GM23338 (cell line): ENCODE results near the gene BEST2. TPM values are rescaled to one million over a fixed set of nuclear protein-coding genes. Genes with fewer than 3 reads are reported as not detected.
A peak's percentile ranks its signal among the peaks of the same experiment; 100 is the strongest.

Source experiments
- ATAC-seq: fragments of 200-7000 bp; cut with Tn5 transposase; 3 replicates; pipeline ENCODE4 v1.9.1; 2020
- DNase-seq: peaks from one replicate; pipeline ENCODE4 v3.0.0-alpha.2; 2015; ENCODE audit warnings: low spot score
- H2AFZ ChIP-seq: fragments of 200-600 bp; sonication (generic); 2 replicates; pipeline ENCODE4 v1.8.0; 2016; ENCODE audit warnings: antibody characterized with exemption, mild to moderate bottlenecking, moderate library complexity
- H3F3A ChIP-seq: fragments of 200-600 bp; sonication (generic); replicated peaks from 2 replicates; pipeline ENCODE4 v1.8.0; 2017; ENCODE audit warnings: antibody characterized with exemption, mixed run types, low read depth
- H3K27ac ChIP-seq: fragments of 200-600 bp; sonication (generic); 2 replicates; pipeline ENCODE4 v1.6.1; 2016; ENCODE audit warnings: low read depth
- H3K27me3 ChIP-seq: fragments of 200-600 bp; sonication (generic); 2 replicates; pipeline ENCODE4 v1.8.0; 2016; ENCODE audit warnings: mild to moderate bottlenecking, mixed run types, moderate library complexity; ENCODE audit not compliant: insufficient read depth
- H3K36me3 ChIP-seq: fragments of 200-600 bp; sonication (generic); 2 replicates; pipeline ENCODE4 v1.8.0; 2016; ENCODE audit warnings: mild to moderate bottlenecking; ENCODE audit not compliant: insufficient read depth
- H3K4me1 ChIP-seq: fragments of 200-600 bp; sonication (generic); 2 replicates; pipeline ENCODE4 v1.8.0; 2016; ENCODE audit warnings: mild to moderate bottlenecking, moderate library complexity; ENCODE audit not compliant: insufficient read depth
- H3K4me2 ChIP-seq: fragments of 200-600 bp; sonication (generic); 2 replicates; pipeline ENCODE4 v1.7.1; 2017; ENCODE audit warnings: mixed run types
- H3K4me3 ChIP-seq: fragments of 200-600 bp; sonication (generic); 2 replicates; pipeline ENCODE4 v1.6.1; 2016; ENCODE audit warnings: mixed run types
- H3K79me2 ChIP-seq: fragments of 200-600 bp; sonication (generic); replicated peaks from 2 replicates; pipeline ENCODE4 v1.8.0; 2017; ENCODE audit warnings: mild to moderate bottlenecking; ENCODE audit not compliant: insufficient read depth
- H3K9me2 ChIP-seq: fragments of 200-600 bp; sonication (generic); 2 replicates; pipeline ENCODE4 v1.8.0; 2017; ENCODE audit not compliant: insufficient read depth
- H4K20me1 ChIP-seq: fragments of 200-600 bp; sonication (generic); replicated peaks from 2 replicates; pipeline ENCODE4 v1.8.0; 2017; ENCODE audit warnings: mild to moderate bottlenecking; ENCODE audit not compliant: insufficient read depth
- H3K27ac Mint-ChIP-seq: 2 replicates; pipeline ENCODE4 v1.8.0; 2020; ENCODE audit warnings: inconsistent platforms, mild to moderate bottlenecking, moderate library complexity, mixed read lengths
- H3K27me3 Mint-ChIP-seq: 3 replicates; pipeline ENCODE4 v1.8.0; 2022; ENCODE audit warnings: low read depth, mild to moderate bottlenecking, moderate library complexity, mixed read lengths, inconsistent platforms; ENCODE audit not compliant: insufficient read depth, poor library complexity
- H3K36me3 Mint-ChIP-seq: 3 replicates; pipeline ENCODE4 v1.8.0; 2021; ENCODE audit warnings: low read depth, mild to moderate bottlenecking, inconsistent platforms, moderate library complexity, mixed read lengths
- H3K4me1 Mint-ChIP-seq: 3 replicates; pipeline ENCODE4 v1.8.0; 2020; ENCODE audit warnings: mild to moderate bottlenecking, inconsistent platforms, mixed read lengths
- H3K4me3 Mint-ChIP-seq: 3 replicates; pipeline ENCODE4 v1.8.0; 2021; ENCODE audit warnings: moderate library complexity, mild to moderate bottlenecking, inconsistent platforms, mixed read lengths
- H3K9me3 Mint-ChIP-seq: 3 replicates; pipeline ENCODE4 v1.8.0; 2020; ENCODE audit warnings: moderate library complexity, mild to moderate bottlenecking, inconsistent platforms, mixed read lengths
- CREB1 ChIP-seq: fragments of 250-450 bp; sonication (Bioruptor Pico); IDR thresholded peaks from 2 replicates; pipeline ENCODE4 v1.5.0; 2020; ENCODE audit warnings: low read depth, mild to moderate bottlenecking, moderate library complexity
- ETS1 ChIP-seq: IDR thresholded peaks from 2 replicates; pipeline ENCODE4 v1.6.1; 2016; ENCODE audit warnings: antibody characterized with exemption
- EZH2 ChIP-seq: fragments of 200-600 bp; sonication (generic); IDR thresholded peaks from one replicate; pipeline ENCODE4 v1.8.0; 2017; ENCODE audit warnings: antibody characterized with exemption, mild to moderate bottlenecking, low read depth; ENCODE audit not compliant: unreplicated experiment
- JUNB ChIP-seq: IDR thresholded peaks from one replicate; pipeline ENCODE4 v1.6.1; 2016; ENCODE audit warnings: antibody characterized with exemption; ENCODE audit not compliant: unreplicated experiment
- POLR2AphosphoS5 ChIP-seq: IDR thresholded peaks from 2 replicates; pipeline ENCODE4 v1.6.1; 2016; ENCODE audit warnings: antibody characterized with exemption, low read depth
- REST ChIP-seq: IDR thresholded peaks from one replicate; pipeline ENCODE4 v1.6.1; 2018; ENCODE audit warnings: antibody characterized with exemption; ENCODE audit not compliant: unreplicated experiment
- STAT1 ChIP-seq: IDR thresholded peaks from one replicate; pipeline ENCODE4 v1.6.1; 2016; ENCODE audit warnings: antibody characterized with exemption; ENCODE audit not compliant: unreplicated experiment
- ZNF114 ChIP-seq: fragments of 250-450 bp; sonication (Bioruptor Pico); IDR thresholded peaks from 2 replicates; pipeline ENCODE4 v1.5.0; 2020; ENCODE audit warnings: mild to moderate bottlenecking, moderate library complexity
- ZNF462 ChIP-seq: fragments of 250-450 bp; sonication (Bioruptor Pico); IDR thresholded peaks from 2 replicates; pipeline ENCODE4 v1.5.0; 2020; ENCODE audit warnings: mild to moderate bottlenecking, moderate library complexity
- polyA plus RNA-seq: library from polyadenylated mRNA; unstranded; fragments of >200 nt; fragmentation: Nextera tagmentation; extraction: Ambion mirVana; gene quantifications from 2 replicates; pipeline ENCODE4 v1.2.1, GENCODE V29; 2016
- total RNA-seq: library from RNA; depleted of rRNA; stranded (reverse); fragments of >200 nt; shearing (Covaris generic); gene quantifications from 2 replicates; pipeline ENCODE4 v1.2.3, GENCODE V29; 2014

Gene BEST2
- total and polyA plus RNA-seq, 2 experiments from 2014 or later: 1.2 to 10.4 TPM

- Histone ChIP-seq H2AFZ (no peak overlapping the region), H3K4me1 (no peaks in the 10 kb centered on the region), H3K79me2 (peaks cover 4% of the 10 kb centered on the region; the same call in 1 of the 2 replicates), H3K4me2 (no peak overlapping the region), H3K9me2 (no peaks in the 10 kb centered on the region), H3F3A (peaks cover 56% of the 10 kb centered on the region), H3K4me3 (no peak overlapping the region), H3K36me3 (peaks cover 71% of the 10 kb centered on the region), H3K27me3 (no peaks in the 10 kb centered on the region), H4K20me1 (peaks cover 26% of the 10 kb centered on the region), H3K27ac (no peak overlapping the region)
- ATAC-seq: no peak
- no peaks in the 10 kb centered on the region for H3K9me3 Mint-ChIP-seq
- peaks cover 91% of the 10 kb centered on the region for H3K36me3 Mint-ChIP-seq
- DNase-seq: no peak
- H3K27me3 Mint-ChIP-seq: peaks cover 16% of the 10 kb centered on the region
- H3K4me1 Mint-ChIP-seq: peaks cover 9% of the 10 kb centered on the region; the same call in 2 of the 3 replicates
- TF ChIP-seq POLR2AphosphoS5 (no peak), REST (no peak)
- no peak overlapping the region for H3K4me3 Mint-ChIP-seq
- peak overlapping the region; percentile 59; the same call in 1 of the 2 replicates for H3K27ac Mint-ChIP-seq
Measured at GRCh38 chr19:12705169-12705568, 46.4 kb upstream of the BEST2 start.

- H3K4me3 Mint-ChIP-seq: no peak overlapping the region
- H3K9me2 ChIP-seq: no peaks in the 10 kb centered on the region
- H3K27ac Mint-ChIP-seq: peak overlapping the region; percentile 59; the same call in 1 of the 2 replicates
- no peak for ATAC-seq
- H3K27me3 Mint-ChIP-seq: peaks cover 15% of the 10 kb centered on the region
- no peak for DNase-seq
- peaks cover 4% of the 10 kb centered on the region; the same call in 1 of the 2 replicates for H3K79me2 ChIP-seq
- peaks cover 9% of the 10 kb centered on the region; the same call in 2 of the 3 replicates for H3K4me1 Mint-ChIP-seq
- H3K36me3 ChIP-seq: peaks cover 75% of the 10 kb centered on the region
- H3K27ac ChIP-seq: no peak overlapping the region
- H3K4me2 ChIP-seq: no peak overlapping the region
- no peaks in the 10 kb centered on the region for H3K9me3 Mint-ChIP-seq
- peaks cover 93% of the 10 kb centered on the region for H3K36me3 Mint-ChIP-seq
- peaks cover 26% of the 10 kb centered on the region for H4K20me1 ChIP-seq
- no peaks in the 10 kb centered on the region for H3K27me3 ChIP-seq
- no peak overlapping the region for H2AFZ ChIP-seq
- H3K4me3 ChIP-seq: no peak overlapping the region
- peaks cover 61% of the 10 kb centered on the region for H3F3A ChIP-seq
- no peaks in the 10 kb centered on the region for H3K4me1 ChIP-seq
- no peak for TF ChIP-seq STAT1
- no peak for TF ChIP-seq ZNF462 (CRISPR knock-in tag)
- TF ChIP-seq CREB1: no peak
- TF ChIP-seq EZH2: no peak
- no peak for TF ChIP-seq ETS1
- TF ChIP-seq JUNB: no peak
- no peak for TF ChIP-seq ZNF114
Measured at GRCh38 chr19:12705654-12706331, 45.8 kb upstream of the BEST2 start.
